ENCODE results near the gene DBF4.
A peak's percentile ranks its signal among the peaks of the same experiment; 100 is the strongest.
"Not testable (repeated sequence)": the region's sequence is repeated elsewhere in the genome, so short reads cannot be mapped to it uniquely, and the experiment has no call there.

The DBF4 gene

DNA sequence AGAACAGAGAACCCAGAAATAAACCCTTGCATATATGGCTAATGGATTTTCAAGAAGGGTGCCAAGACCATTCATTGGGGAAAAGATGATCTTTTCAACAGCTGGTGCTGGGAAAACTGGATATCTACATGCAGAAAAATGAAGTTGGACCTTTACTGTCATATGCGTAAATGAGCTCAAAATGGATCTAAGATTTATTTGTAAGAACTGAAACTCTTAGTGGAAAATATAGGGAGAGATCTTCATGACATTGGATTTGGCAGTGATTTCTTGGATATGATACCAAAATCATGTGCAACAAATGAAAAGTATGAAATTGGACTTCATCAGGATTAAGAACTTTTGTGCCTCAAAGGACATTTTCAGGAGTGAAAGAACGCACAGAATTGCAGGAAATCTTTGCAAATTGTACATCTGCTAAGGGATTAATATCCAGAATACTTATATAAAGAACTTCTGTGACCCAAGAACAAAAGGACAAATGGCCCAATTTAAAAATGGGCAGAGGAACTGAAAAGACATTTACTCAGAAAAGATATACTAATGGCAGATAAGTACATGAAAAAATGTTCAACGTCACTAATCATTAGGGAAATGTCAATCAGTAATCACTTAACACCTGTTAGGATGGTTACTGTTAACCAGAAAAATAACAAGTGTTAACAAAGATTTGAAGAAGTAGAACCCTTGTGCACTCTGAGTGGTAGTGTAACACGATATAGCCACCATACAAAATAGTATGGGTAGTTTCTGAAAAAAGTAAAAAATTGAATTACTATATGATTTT, 6.1 kb downstream of the DBF4 start:
- DNase-seq, result no peak

DNA sequence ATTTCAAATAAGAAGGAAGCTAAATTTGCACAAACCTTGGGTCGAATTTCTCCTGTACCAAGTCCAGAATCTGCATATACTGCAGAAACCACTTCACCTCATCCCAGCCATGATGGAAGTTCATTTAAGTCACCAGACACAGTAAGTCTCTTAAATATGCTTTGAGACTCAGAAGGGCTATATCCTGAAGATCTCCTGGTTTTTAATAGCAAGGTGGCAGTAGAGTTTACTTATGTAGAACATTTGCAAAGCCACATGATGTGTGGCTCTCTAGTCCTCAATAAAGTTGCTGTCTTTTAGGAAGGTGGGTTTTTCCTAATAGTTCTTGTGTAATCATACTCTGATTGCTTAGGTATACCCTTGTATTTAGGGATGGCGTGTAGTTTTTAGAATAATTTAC, 8.7 kb downstream of the DBF4 start:
- DNase-seq, result no peak

DNA sequence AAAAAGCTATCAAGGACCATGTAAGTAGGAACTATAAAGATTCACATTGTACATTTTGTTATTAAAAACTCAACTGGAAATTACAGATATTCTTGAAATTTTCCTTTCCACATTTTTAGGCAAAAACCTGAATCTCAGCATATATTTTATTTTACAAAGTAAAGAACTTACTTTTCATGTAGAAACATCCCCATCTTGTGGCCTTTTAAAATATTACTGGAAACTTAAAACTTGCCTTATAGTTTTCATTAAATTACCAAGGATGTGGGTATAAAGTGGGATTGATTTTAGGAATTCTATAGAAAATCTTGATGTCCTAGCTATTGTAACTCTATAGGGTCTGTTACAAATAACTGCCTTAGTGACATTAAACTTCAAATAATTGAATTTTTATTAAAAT, 10.6 kb downstream of the DBF4 start:
- peak; percentile 53 for DNase-seq

DNA sequence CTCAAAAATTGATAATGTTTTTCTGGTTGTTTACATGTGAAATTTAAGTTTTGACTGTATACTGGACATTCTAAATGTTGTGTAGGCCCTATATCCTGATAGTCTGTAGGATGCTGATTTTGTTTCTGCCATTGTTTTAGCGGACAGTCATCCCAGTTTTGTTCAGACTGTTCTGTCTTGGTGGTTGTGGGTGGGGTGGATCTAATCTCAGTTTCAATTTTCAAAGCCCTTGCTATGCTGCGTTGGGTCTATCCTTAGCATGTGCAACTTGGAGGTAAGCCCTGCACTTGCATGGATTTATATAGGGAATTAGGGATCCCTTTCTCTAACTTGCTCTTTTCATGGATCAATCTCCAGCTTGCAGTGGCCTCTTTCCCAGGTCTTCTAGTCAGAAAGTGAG, 19.1 kb downstream of the DBF4 start:
- DNase-seq, result no peak

DNA sequence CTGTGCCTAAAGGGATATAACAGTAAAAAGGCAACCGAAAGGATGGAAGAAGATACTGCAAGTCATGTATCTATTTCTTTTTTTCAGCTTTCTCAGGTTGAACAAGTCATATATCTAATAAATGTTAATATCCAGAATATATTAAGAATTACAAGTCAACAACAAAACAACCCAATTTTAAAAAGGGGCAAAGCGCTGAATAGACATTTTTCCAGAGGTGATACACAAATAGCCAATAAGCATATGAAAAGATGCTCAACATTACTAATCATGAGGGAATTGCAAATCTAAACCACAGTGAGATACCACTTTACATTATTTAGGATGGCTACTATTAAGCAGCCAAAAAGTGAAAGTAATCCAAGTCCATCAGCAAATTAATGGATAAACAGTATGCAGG, 23.0 kb downstream of the DBF4 start:
- DNase-seq, result no peak

DNA sequence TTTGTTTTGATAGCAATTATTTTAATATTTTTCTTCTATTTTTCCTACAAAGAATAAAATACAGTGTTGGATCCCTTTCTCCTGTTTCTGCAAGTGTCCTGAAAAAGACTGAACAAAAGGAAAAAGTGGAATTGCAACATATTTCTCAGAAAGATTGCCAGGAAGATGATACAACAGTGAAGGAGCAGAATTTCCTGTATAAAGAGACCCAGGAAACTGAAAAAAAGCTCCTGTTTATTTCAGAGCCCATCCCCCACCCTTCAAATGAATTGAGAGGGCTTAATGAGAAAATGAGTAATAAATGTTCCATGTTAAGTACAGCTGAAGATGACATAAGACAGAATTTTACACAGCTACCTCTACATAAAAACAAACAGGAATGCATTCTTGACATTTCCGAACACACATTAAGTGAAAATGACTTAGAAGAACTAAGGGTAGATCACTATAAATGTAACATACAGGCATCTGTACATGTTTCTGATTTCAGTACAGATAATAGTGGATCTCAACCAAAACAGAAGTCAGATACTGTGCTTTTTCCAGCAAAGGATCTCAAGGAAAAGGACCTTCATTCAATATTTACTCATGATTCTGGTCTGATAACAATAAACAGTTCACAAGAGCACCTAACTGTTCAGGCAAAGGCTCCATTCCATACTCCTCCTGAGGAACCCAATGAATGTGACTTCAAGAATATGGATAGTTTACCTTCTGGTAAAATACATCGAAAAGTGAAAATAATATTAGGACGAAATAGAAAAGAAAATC, 31.0 kb downstream of the DBF4 start:
- DNase-seq, result peak; percentile 24

DNA sequence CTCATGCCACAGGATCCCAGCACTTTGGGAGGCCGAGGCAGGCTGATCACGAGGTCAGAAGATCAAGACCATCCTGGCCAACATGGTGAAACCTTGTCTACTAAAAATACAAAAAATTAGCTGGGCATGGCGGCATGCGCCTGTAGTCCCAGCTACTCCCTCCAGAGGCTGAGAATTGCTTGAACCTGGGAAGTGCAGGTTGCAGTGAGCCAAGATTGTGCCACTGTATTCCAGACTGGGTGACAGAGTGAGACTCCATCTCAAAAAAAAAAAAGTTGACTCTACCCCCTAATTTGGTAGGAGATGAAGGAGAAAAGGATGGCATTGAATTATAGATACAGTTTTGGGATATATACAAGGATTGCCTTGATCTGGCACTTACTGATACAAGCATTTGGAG, 32.5 kb downstream of the DBF4 start:
- DNase-seq, result not testable (repeated sequence)

DNA sequence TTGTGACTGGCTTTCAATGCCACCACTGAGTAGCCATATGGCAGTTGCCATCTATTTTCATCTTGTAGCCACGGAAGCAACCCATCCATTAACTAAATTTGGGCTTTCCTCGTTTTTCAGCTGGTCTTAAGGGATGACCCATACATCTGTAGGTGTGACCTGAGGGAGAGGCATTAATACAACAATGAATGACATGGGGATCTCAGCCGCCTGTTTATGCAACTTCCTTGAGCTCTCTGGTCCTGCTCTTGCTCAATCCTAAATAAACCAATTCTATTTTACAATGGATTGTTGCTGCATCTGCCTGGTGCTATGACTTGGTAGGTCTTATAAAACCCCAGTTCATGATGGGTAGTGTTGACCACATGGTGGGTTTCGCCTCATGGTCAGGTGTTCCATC, 35.8 kb downstream of the DBF4 start:
- no peak for DNase-seq

DNA sequence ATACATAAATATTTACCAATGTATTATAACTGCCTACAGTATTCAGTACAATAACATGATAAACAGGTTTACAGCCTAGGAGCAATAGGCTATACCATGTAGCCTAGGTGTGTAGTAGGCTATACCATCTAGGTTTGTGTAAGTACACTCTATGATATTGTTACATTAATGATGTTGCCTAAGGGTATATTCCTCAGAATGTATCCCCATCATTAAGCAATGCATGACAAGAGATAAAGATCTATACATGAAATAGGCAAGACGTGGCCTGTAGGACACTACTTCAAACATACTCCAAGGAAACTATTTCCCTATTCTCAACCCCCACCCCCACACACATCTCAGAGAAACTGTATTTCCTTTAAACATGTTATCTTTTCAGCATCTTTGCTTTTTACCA, 42.4 kb downstream of the DBF4 start:
- no peak for DNase-seq

DNA sequence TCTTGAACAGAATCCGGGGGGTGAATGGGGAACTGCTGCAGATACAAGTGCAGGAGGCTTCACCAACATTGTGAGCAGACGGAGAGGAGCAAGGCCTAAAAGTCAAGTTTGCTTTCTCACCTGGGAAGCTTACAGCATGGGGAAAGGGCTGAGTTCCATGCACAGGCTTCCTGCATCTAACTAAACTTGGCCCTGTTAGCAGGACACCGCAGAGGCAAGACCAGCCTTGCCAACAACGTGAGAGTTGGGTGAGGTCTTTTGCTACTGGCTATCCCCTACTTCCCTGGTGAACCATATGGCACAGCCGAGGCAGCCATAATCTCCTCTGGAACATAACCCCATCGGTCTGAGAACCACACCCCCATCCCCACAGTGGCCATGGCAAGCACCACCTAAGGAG, 43.6 kb downstream of the DBF4 start:
- DNase-seq, result no peak

DNA sequence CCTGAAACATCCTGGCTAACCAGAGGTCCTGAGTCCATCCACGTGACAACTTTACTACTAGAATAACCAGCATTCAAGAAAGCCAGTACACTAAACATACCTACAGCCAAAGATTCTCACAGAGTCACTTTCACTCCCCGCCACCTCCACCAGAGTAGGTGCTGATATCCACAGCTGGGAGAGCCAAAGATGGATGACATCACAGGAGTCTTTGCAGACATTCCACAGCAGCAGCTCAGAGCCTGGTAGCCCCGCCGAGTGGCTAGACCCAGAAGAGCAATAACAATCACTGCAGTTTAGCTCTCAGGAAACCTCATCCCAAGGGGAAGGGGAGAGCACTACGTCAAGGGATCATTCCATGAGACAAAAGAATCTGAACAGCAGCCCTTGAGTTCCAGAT, 44.3 kb downstream of the DBF4 start:
- DNase-seq, result no peak

DNA sequence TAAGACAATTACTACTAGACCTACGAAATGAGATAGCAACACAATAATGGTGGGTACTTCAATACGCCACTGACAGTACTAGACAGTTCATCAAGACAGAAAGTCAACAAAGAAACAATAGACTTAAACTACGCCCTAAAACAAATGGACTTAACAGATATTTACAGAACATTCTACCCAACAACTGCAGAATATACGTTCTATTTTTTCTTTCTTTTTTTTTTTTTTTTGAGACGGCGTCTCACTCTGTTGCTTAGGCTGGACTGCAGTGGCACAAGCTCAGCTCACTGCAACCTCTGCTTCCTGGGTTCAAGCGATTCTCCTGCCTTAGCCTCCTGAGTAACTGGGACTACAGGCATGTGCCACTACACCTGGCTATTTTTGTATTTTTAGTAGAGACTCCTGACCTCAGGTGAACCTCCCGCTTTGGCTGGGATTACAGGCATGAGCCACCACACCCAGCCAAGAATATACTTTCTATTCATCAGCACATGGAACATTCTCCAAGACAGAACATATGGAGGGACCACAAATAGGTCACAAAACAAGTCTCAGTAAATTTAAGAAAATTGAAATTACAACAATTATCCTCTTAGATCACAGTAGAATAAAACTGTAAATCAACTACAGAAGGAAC, 46.6 kb downstream of the DBF4 start:
- not testable (repeated sequence) for DNase-seq

DNA sequence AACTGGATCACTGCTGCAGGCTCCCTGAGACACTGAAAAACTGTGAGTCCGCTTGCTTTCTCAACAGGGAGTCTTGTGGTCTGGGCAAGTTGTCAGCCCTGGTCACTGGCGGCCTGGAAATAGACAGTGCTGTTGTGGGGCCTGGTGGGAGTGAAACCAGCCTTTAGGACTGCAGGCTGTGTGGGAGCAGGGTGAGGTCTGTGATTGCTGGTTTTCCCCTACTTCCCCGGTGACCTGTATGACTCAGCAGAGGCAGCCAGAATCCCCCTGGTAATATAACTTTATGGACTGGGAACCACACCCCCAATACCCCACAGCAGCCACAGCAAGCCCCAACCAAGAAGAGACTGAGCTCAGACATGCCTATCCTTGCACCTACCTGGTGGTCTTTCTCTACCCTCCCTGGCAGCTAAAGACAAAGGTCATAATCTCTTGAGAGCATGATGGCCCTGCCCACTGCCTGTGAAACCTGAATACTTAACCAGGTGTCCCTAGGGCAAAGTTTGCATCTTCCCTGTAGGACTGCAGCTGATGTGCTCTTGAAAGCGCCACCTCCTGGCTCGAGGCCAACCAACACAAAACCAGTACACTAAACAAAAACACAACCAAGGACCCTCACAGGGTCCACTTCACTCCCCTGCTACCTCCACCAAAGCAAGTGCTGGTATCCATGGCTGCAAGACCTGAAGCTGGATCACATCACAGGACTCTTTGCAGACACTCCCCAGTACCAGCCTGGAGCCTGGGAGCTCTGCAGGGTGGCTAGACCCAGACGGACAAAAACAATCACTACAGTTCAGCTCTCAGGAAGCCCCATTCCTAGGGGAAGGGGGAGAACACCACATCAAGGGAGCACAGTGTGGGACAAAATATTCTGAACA, 50.5 kb downstream of the DBF4 start:
- peak; percentile 53 for DNase-seq

DNA sequence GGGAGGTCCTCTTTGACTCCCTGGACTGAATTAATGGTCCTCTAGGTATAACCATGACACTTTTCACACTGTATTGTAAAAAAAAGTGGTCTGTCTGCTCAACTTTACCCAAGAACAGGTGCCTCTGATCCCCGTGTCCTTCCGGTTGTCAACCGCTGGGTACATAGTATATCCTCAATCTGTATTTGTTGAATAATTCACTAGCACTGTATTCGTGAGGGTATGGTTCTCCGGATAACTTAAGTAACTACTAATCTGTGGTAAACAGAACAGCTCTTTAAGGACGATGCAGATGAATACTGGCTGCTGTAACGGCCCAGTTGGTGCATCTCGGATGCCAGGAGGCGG, 57.3 kb downstream of the DBF4 start:
- no peak for DNase-seq

DNA sequence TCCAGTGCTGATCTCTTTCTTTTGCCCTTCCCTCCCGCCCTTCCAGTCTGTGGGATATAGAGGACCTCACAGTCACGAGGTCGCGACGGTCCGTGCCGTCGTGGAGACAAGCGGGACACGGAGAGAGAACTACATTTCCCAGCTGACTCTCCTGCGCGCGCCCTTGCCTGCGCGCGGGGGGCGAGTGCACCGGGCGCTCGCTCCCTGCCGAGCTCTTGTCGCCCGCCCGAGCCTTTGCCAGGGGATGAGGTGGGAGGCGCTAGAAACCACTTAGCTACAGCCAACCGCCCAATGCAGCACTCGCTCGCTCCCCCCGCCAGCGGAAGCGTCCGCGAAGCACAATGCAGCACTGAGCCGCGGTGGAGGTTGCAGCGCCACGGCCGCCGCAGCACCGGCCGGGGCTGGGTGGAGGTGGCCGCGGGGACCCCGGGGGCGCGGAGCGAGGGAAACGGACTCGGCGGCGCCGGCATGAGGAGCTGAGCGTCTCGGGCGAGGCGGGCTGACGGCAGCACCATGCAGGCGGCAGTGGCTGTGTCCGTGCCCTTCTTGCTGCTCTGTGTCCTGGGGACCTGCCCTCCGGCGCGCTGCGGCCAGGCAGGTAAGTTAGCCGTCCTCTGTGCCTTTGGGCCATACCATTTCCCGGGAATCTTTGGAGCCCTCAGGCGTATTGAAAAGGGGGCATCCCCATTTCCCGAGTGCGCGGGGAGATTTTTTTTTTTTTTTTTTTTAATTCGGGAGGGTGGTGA, 57.8 kb downstream of the DBF4 start, which contains the start of gene ADAM22:
Gene ADAM22 (plus strand): TSS at position 299 of the 746 bp plus-strand sequence. CDS start 215 bp downstream, at position 514.
- DNase-seq, result peak; percentile 78

DNA sequence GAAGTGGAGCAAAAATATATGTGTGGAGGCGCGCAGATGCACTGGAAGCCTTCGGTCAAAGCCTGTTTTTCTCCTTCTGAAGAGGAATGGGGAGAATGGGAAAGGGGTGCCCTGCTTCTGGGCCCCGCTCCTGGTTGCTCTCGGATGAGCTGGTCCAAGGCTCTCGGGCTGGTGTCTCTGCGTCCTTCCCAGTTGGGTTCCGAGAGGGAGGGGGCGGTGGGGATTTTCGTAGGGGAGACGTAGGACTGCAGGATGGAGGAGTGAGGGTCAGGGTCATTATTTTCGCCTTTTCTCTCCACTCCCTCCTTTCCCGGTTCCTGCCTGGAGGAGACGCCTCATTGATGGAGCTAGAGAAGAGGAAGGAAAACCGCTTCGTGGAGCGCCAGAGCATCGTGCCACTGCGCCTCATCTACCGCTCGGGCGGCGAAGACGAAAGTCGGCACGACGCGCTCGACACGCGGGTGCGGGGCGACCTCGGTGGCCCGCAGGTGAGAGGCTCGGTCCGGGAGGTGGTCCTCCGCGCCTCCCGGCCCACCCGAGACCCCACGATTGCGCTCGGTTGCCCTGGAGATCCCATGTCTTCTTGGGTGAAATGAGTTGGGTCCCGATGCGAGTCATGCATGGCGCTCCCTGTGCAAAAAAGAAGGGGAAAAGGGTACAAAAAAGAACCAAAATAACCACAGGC, 58.5 kb downstream of the DBF4 start:
- DNase-seq, result no peak

DNA sequence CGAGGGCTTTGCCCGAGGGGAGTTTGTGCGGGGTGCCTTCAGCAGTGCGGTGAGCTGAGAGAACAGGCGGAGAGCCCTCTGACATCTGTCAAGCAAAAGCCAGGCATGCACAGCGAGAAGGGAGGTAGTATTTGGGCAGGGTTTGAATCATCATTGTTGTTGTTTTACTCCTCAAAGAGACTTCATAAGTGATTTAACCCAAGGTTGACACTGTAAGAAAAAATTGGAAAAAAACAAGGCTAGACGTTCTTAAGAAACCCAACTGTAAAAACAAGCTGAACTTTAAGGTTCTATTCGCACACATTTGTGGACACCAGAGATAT, 59.1 kb downstream of the DBF4 start:
- no peak for DNase-seq

DNA sequence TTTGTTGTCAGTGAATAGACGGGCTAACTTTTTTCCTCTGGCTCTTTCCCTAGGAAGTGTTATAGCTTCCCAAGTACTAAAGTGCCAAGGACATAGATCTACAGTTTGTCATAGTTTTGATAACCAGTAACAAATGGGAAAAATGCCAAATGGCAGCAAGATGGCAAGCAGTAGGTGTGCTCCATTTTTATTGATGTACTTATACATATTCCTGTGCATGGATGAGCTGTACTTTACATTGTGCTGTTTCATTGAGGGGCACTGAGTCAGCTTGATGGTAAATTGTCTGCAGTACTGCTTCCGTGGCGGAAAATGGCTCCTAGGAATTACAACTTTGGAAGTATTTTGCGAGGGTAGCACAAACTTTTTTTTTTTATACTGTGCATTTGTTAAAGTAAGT, 64.8 kb downstream of the DBF4 start:
- no peak for DNase-seq

DNA sequence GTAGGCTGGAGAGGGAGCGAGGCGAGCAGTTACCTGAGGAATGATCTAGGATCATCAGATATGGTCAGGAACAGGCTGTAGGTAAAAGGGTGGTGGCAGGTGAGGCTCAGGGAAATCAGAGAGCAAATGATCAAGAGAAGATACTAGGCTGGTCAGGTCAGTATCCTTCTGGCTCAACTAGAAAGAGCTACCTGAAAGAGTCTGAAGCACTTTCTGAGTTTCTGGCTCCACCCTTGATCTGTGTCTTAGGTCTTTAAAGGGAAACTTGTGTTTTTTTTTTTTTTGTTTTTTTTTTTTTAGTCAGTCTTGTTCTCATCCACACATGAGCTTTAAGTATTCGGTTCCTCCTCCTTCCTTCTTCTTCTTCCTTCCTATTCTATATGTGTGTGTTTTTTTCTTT, 68.3 kb downstream of the DBF4 start:
- no peak for DNase-seq

DNA sequence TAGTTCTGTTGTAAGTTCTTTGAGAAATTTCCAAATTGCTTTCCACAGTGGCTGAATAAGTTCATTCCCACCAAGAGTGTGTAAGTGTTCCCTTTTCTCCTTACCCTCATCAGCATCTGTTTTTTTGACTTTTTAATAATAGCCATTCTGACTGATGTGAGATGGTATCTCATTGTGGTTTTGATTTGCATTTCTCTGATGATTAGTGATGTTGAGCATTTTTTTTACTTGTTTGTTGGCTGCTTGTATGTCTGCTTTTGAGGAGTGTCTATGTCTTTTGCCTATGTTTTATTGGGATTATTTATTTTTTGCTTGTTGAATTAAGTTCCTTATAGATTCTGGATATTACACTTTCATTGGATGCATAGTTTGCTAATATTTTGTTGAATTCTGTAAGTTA, 69.6 kb downstream of the DBF4 start:
- not testable (repeated sequence) for DNase-seq

DNA sequence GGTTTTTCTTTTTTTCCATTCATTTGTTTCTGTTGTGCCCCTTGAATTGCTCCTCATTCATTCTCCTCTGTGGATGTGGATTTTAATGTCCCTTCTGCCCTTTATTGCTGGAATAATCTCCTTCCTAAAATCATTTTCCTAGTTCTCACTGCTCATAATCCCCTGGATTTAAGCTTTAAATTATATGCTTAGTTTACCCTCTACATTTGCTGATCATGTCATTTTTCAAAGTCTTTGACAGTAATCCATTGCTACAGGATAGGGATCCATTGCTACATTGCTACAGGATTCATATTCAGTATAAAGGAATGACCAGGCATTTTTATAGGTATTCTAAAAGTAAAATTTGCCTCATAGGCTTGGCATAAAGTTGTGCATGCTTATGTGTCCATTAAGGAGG, 72.1 kb downstream of the DBF4 start:
- no peak for DNase-seq
